Camera-type eye (tissue), 1 donor: ENCODE results near the gene SLC48A1. TPM values are rescaled to one million over a fixed set of nuclear protein-coding genes. Genes with fewer than 3 reads are reported as not detected.

Experiments used
- total RNA-seq: library from RNA; depleted of rRNA; stranded (reverse); fragments of >200 nt; gene quantifications from one replicate; pipeline ENCODE4 v1.2.3, GENCODE V29; 2014

Gene SLC48A1
- 17.2 TPM for total RNA-seq

GRCh38 chr12:47773062-47773857 lies at the start of gene SLC48A1:
SLC48A1 (plus strand) TSS chr12:47773238; CDS start chr12:47773305, 67 bp downstream.

GRCh38 chr12:47725091-47725772 lies 47.8 kb upstream of the SLC48A1 start, which contains the start of gene ENDOU:
ENDOU (minus strand) TSS chr12:47725490; CDS start chr12:47725413, 77 bp downstream.

GRCh38 chr12:47758834-47759690 lies 14.0 kb upstream of the SLC48A1 start, which contains the start of gene RAPGEF3:
RAPGEF3 (minus strand) TSS chr12:47758880; CDS start chr12:47758556, 324 bp downstream.

DNA sequence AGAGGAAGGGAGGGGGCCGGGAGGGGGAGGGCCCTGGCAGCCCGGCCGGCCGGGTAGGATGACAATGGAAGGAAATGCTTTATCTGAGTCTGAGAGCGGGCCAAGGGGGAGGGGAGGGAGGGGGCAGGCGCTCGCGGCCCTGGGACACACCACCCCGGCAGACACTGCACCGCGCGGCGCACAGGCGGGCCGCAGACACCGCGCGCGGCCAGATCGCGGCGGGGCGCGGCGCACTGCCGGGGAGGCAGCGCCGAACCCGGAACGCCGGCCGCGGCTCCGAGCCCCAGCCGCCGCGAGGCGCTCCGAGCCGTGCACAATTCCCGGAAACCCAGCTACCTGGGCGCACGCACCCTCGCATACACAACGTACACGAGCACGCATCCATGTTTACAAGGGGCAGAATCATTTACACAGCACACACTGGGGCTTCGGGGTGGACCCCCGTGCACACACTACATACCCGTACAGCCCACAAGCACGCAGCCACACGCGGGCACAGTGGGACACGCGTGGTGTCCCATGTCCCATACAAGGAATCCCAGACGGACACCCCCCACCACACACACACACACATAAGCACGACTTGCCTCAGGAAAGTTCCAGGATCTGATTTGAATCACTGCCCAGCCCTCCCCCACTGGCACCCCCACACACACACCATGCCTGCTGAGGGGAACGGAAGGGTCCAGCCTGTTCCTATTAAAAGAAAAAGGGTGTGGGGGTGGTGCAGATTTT lies 47.0 kb downstream of the SLC48A1 start, which contains the start of gene HDAC7:
TSS of gene HDAC7 (minus strand) at position 8 of the 735 bp plus-strand sequence. CDS start 118 bp downstream, outside the sequence.

Other genes with a start within 250 kb of the SLC48A1 start
- gene RPAP3, start 67.2 kb upstream of the SLC48A1 start, total RNA-seq, result 29.0 TPM
- 1.4 TPM for gene ENDOU, start 47.7 kb upstream of the SLC48A1 start, total RNA-seq
- 13.6 TPM for gene RAPGEF3, start 14.4 kb upstream of the SLC48A1 start, total RNA-seq
- gene HDAC7, start 46.7 kb downstream of the SLC48A1 start, total RNA-seq, result 35.2 TPM
- gene VDR, start 131.8 kb downstream of the SLC48A1 start, total RNA-seq, result 0.88 TPM
- 108 TPM for gene TMEM106C, start 190.4 kb downstream of the SLC48A1 start, total RNA-seq
- 150 TPM for gene COL2A1, start 231.2 kb downstream of the SLC48A1 start, total RNA-seq